Naive thymus-derived CD8-positive, alpha-beta T cell (primary cell): ENCODE data around the gene PPP3CA. TPM values are rescaled to one million over a fixed set of nuclear protein-coding genes. Genes with fewer than 3 reads are reported as not detected.

Source experiments
- ATAC-seq, 2 donors: fragments of 150-1000 bp; cut with Tn5 transposase in 1 of 2; sonication (Bioruptor Pico), chemical (Tn5 transposase) in 1 of 2; 1 replicate in 1 of 2; 2 replicates in 1 of 2; pipeline ENCODE4 v1.10.0; 2021; ENCODE audit warnings: mild to moderate bottlenecking in 2 of 2, moderate library complexity in 2 of 2
- POLR2A ChIA-PET: fragments of 350-600 bp; sonication (Branson Sonifier 250); formaldehyde crosslinking; loops from one replicate; lab custom pipeline; 2021; ENCODE audit warnings: antibody characterized with exemption; lab: Charles Lee
- DNase-seq, 10 donors: peaks; one replicate each; pipeline versions ENCODE4 v3.0.0 to v3.0.0-alpha.2; 2020 to 2022
- H3K27ac Mint-ChIP-seq, 10 donors: one replicate each; pipeline ENCODE4 v1.8.0; 2020 to 2022; ENCODE audit warnings: mild to moderate bottlenecking in 10 of 10, mixed read lengths in 10 of 10, moderate library complexity in 4 of 10, inconsistent platforms in 1 of 10
- H3K27me3 Mint-ChIP-seq, 5 donors: one replicate each; pipeline ENCODE4 v1.8.0; 2021 to 2022; ENCODE audit warnings: mixed read lengths in 5 of 5
- H3K36me3 Mint-ChIP-seq, 3 donors: one replicate each; pipeline ENCODE4 v1.8.0; 2020 to 2022; ENCODE audit warnings: mixed read lengths in 3 of 3, mild to moderate bottlenecking in 2 of 3, inconsistent platforms in 1 of 3
- H3K4me1 Mint-ChIP-seq, 4 donors: one replicate each; pipeline ENCODE4 v1.8.0; 2021 to 2022; ENCODE audit warnings: mixed read lengths in 4 of 4
- H3K4me3 Mint-ChIP-seq, 10 donors: one replicate each; pipeline ENCODE4 v1.8.0; 2020 to 2022; ENCODE audit warnings: mild to moderate bottlenecking in 10 of 10, mixed read lengths in 10 of 10, moderate library complexity in 6 of 10, inconsistent platforms in 1 of 10
- H3K9me3 Mint-ChIP-seq, 9 donors: one replicate each; pipeline ENCODE4 v1.8.0; 2020 to 2022; ENCODE audit warnings: mixed read lengths in 9 of 9, mild to moderate bottlenecking in 3 of 9, inconsistent platforms in 1 of 9, moderate library complexity in 1 of 9
- microRNA-seq: library from miRNA; unstranded; fragments of <30 nt; microRNA quantifications from one replicate; pipeline ENCODE4 v1.2.0, GENCODE V29; 2022; ENCODE audit warnings: borderline microRNAs expressed
- polyA plus RNA-seq, 3 donors: library from polyadenylated mRNA; unstranded; fragments of 300-500 nt; fragmentation: Illumina TruSeq; gene quantifications; one replicate each; pipeline ENCODE4 v1.2.3, GENCODE V29; 2021
- total RNA-seq, 8 experiments: library from RNA in 2 of 8; stranded (reverse) in 2 of 8; gene quantifications; one replicate each; pipeline ENCODE4 v1.2.3 and lab custom pipeline; 2021 to 2026

Gene PPP3CA
- total and polyA plus RNA-seq, 5 experiments from 2014 or later: 2.8 to 23.7 (median 7.4) TPM

DNA sequence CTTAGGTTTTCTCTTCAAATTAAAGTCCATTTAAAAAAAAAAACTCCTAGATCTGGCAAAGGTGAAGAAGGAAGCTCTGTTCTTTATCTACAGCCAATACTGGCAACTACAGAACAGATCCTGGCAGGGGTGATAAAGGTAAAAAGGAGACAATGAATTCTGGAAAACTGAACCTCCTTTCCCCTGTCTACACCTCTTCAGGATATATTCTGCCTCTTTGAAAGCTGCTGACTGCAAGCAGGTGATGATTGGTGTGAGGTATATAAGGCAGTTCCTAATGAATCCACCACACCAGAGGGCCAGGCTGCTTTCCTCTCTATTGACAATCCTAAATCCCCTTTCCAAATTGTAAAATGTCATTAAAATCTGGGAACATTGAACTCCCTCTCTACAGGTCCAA lies 370.1 kb downstream of the PPP3CA start:
- peaks cover 0 to 2% (median 0%) of the 10 kb centered on the region in 5 donors for H3K27me3 Mint-ChIP-seq
- peaks cover 0 to 4% (median 0%) of the 10 kb centered on the region in 4 donors for H3K4me1 Mint-ChIP-seq
- POLR2A ChIA-PET: no interaction called here
- ATAC-seq (no peak), DNase-seq (no peak)
- no peaks in the 10 kb centered on the region for H3K9me3 Mint-ChIP-seq
- no peaks in the 10 kb centered on the region for H3K36me3 Mint-ChIP-seq
- H3K4me3 Mint-ChIP-seq: no peak overlapping the region
- no peak overlapping the region for H3K27ac Mint-ChIP-seq

Small RNA genes lying within 50 kb of the gene (microRNA-seq; reads per million reads assigned to microRNA genes)
- not detected for gene MIR1255A
- gene MIR8066: not detected
